Prostate gland (tissue), 2 donors: ENCODE results near the gene XRCC4.

Experiments used
- POLR2AphosphoS5 ChIP-seq: sonication (generic); formaldehyde crosslinking; IDR thresholded peaks from one replicate; pipeline ENCODE4 v1.6.1; 2017; ENCODE audit warnings: antibody characterized with exemption
- TF ChIP-seq, protein P1 (sequence below), 4 experiments: fragments of 200-600 bp in 2 of 4; fragments of 450-650 bp in 2 of 4; sonication (generic) in 2 of 4; IDR thresholded peaks; 1 replicate in 3 of 4; 2 replicates in 1 of 4; pipeline ENCODE4 v1.5.1; 2016 to 2019; ENCODE audit warnings: antibody characterized with exemption in 4 of 4, mild to moderate bottlenecking in 2 of 4, moderate library complexity in 2 of 4

- TF ChIP-seq, protein P1, sequence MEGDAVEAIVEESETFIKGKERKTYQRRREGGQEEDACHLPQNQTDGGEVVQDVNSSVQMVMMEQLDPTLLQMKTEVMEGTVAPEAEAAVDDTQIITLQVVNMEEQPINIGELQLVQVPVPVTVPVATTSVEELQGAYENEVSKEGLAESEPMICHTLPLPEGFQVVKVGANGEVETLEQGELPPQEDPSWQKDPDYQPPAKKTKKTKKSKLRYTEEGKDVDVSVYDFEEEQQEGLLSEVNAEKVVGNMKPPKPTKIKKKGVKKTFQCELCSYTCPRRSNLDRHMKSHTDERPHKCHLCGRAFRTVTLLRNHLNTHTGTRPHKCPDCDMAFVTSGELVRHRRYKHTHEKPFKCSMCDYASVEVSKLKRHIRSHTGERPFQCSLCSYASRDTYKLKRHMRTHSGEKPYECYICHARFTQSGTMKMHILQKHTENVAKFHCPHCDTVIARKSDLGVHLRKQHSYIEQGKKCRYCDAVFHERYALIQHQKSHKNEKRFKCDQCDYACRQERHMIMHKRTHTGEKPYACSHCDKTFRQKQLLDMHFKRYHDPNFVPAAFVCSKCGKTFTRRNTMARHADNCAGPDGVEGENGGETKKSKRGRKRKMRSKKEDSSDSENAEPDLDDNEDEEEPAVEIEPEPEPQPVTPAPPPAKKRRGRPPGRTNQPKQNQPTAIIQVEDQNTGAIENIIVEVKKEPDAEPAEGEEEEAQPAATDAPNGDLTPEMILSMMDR (IDR thresholded peaks at IDR 0.05): no peak
- no peak for TF ChIP-seq POLR2AphosphoS5
Measured at GRCh38 chr5:83230511-83230910, 153.2 kb downstream of the XRCC4 start.
